ENCODE results near the gene EDDM13. TPM values are rescaled to one million over a fixed set of nuclear protein-coding genes. Genes with fewer than 3 reads are reported as not detected.

Gene EDDM13
- total RNA-seq: 1 to 10 TPM; 1.9 to 2.5 TPM

GRCh38 chr19:56272161-56272798, at the start of gene EDDM13:
Gene EDDM13, plus strand, starts transcription at chr19:56272748. Its CDS starts 87 bp downstream, at chr19:56272835.

GRCh38 chr19:56314381-56315076, 42.0 kb downstream of the EDDM13 start, which contains the start of gene ZSCAN5A:
Gene ZSCAN5A, minus strand, starts transcription at chr19:56314839. Its CDS starts 89,793 bp downstream, at chr19:56225046.

Other genes starting within 250 kb of the EDDM13 start
- 10 to 100 TPM; 33.3 to 33.5 TPM for gene ZNF787, start 151.5 kb upstream of the EDDM13 start, total RNA-seq
- 10 to 100 TPM; 34.1 to 35.5 TPM for gene ZNF444, start 131.5 kb upstream of the EDDM13 start, total RNA-seq
- gene GALP, start 96.7 kb upstream of the EDDM13 start, total RNA-seq: not detected
- not detected for gene ZSCAN5B, start 75.0 kb upstream of the EDDM13 start, total RNA-seq
- not detected for gene ZSCAN5C, start 70.5 kb upstream of the EDDM13 start, total RNA-seq
- gene ZSCAN5A, start 42.1 kb downstream of the EDDM13 start, total RNA-seq: 1 to 10 TPM; 7.1 to 8.6 TPM
- 1 to 10 TPM; 3.7 to 4.3 TPM for gene ZNF582, start 120.8 kb downstream of the EDDM13 start, total RNA-seq
- 1 to 10 TPM; 6.2 to 6.7 TPM for gene ZNF583, start 131.6 kb downstream of the EDDM13 start, total RNA-seq
- gene ZNF667, start 204.6 kb downstream of the EDDM13 start, total RNA-seq: under 1 TPM; 0.24 to 0.45 TPM
- under 1 TPM; 0.23 to 0.43 TPM for gene ZNF471, start 235.1 kb downstream of the EDDM13 start, total RNA-seq

Measured in activated naive CD4-positive, alpha-beta T cell treated with anti-CD3 and anti-CD28 coated beads, Interleukin-2, amount 10 ng/mL, durations not matched to agents 5 hours and 36 hours (primary cell).